ENCODE measurements around the gene ALPK1.
"Not testable (repeated sequence)": the region's sequence is repeated elsewhere in the genome, so short reads cannot be mapped to it uniquely, and the experiment has no call there.

The ALPK1 gene

DNA sequence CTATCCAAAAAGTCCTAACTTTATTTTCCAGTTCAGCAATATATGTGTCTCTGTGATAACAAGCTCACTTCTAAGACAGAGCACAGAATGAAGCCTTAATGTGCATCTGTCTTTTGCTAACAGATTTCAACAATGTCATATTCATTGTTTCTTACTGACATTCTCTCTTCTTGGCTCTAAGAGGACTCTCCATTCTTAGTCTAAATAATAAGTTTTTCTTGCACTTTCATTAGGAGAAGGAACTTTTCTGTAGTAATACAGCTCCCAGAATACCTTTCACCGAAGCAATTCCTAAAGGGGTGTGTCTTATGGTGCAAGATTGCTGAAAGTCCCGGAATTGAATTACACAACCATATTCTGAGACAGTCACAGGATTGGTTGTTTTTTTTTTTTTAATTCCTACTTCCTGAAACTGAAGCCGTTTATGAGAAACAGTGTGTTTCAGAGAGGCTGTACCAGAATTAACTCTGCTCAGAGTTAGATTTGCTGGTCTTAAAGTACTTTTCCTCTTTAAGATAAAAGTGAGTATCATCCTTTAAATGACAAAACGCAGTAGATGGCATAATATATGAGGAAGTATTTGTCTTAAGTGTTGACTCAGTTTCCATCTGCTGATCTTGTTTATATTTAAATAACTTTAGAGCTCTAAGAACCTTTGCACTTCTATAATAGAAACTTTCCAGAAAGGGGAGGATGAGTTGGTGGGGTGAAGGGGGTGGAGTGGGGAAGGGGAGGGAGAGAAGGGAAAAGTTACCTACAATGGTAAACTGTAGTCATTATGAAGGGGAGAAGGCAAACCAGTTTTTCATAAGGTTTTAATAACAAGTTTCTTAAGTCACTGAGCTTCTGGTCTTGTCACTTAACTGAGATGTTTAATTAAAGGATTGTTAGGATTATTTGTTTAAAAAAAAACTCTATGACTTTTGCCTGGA lies at the start of gene ALPK1:
TSS of gene ALPK1 (plus strand) at position 421 of the 932 bp plus-strand sequence.
- no peak for DNase-seq

DNA sequence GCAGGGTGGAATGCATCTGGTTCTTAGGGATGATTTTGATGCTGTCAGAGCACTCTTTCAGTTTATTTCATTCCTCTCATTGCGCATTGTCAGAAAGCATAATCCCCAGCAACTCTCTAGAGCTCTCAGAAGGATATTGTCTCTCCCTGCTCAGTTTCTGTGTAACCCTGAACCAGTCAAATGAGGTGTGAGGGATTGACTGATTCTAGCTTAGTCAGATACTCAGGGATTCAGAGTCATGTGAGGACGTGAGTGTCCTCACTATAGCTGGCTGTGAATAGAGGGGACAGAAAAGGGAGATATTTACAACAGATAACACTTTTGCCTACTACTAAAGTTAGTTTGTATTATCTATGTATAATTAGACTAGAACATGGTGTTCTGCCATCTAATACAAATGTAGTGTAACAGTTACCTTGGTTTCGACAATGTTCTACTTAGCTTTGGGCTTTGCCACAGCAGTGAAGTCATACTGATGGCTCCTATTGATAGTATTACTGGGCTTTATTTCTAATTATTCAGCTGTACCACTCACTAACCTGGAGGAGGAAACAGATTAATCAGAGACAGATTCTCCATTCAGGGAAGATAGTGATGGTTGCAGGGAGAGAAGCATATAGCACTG lies 46.0 kb upstream of the ALPK1 start:
- no peak for DNase-seq

DNA sequence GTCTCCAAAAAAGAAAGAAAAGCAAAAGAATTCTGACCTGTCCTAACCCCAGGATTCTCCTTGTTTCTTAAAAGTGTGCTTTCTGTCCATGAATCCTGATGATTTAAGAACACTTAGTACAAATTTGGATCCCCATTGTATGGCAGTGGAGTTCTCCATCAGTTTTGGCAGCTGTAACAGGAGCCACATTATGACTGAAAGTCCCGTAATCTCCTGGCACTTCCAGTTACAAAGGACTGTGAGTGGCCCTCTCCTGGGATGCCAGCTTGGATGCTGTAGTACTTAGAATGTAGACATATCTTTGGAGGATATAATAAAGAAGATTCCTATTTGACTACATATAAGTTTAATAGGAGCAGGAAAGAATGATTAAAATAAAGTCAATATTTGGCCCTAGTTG lies 44.9 kb upstream of the ALPK1 start:
- DNase-seq: no peak

DNA sequence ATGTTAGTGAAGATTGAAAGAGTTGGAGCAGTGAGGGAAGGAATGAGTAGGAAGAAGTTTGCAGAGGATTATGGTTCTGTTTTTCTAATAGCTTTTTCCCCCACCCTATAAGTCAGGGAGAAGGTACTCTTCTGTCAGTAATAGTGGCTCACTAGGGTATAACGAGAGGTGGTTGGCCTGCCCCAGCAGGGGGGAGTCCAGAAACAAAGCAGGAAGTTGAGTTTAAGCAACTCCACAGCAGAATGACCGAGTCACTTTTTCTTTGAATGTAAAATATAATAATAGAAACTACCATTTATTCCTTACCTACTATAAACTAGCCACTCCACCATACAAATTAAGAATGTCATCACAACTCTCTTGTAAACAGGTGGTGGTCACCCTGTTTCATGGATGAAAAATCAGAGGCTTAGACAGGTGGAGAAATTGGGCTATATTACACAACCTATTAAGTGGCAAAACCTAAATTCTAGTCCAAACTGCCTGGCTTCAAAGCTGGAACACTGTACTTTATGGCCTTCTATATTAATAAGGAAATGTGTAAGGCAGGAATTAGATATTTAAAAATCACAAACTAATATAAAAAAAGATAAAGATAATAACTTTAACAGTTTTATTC lies 43.7 kb upstream of the ALPK1 start:
- no peak for DNase-seq

DNA sequence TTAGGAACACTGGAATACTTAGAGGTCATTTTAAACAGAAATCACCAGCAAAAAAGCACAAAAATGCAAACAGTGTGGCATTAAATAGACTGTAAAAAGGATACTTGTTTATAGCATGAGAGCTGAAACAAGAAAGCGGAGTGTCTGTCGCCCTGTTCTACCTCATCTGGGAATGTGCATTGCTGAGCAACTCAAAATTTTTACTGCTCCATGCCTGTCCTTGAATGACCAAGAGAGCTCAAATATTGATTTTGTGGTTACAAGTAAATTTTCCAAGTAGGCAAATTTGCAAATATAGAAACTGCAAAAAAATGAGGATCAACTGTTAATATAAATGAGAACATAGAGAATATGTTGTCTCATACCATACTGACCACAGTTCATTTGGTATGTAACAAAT lies 40.1 kb upstream of the ALPK1 start:
- DNase-seq: no peak

DNA sequence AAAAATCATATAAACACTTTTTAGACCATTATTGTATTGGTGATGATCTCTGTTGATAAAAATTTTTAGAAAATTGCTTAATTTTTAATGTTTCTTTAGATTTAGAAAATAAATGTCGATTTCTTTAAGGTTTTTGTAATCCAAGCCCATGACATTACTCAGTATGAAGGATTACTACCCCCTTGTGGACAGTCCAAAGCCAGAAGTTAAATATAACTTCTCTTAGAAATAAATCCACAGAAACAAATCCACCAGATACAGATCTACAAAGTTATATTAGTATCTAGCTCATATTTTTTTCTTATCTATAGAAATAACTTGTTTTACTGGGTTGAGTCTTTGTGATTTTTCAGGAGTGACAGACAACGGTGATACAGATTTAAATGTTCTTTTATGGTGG lies 30.3 kb upstream of the ALPK1 start:
- no peak for DNase-seq

DNA sequence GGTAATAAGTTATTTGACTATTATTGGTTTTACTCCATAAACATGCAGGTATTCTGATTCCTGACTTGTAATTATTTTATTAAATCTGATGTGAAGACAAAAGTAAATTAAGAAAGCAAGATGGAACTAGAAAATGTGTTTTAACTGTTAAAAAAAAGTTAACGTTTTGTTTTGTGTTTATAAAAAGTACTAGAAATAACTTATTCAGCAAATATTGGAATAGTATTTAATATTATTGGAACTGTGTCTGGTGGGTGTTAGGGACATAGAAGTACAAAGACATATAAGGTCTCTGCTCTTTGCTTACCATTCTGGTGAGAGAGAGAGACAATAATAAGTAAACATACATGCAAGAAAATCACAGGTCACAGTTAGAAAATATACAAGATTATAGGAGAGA lies 27.1 kb upstream of the ALPK1 start:
- DNase-seq: no peak

DNA sequence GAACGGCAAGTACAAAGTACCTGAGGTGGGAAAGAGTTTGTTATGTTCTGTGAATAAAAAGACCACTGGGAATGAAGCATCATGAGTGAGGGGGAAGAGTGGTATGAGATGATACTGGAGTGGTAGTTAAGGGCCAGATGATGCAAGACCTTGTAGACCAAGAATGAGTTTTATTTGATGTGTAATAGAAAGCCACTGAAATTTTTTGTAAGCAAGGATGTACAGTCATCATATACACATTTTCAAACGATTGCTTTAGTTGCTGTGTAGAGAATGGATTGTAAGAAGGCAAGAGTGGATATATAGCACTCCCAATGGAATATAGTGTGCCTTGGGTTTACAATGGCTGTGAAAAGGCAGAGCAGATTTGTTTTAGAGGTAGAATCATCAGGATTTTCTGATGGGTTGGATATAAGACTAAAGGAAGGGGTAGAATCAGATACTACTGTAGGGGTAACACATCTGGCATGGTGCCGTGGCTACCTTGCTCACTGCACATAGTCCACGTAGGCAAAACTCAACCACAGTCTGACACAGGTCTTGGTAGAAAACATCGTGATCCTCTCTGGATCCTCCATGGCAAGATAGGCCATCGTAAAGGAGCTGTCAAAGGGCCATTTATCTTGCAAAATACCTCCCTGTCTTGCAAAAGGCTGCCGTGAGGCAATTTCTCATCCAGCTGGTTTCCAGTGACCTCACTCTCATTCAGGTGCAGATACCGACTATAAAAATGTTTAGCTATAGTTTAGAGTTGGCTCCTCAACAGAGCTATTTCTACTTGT lies 26.3 kb upstream of the ALPK1 start:
- DNase-seq: no peak

DNA sequence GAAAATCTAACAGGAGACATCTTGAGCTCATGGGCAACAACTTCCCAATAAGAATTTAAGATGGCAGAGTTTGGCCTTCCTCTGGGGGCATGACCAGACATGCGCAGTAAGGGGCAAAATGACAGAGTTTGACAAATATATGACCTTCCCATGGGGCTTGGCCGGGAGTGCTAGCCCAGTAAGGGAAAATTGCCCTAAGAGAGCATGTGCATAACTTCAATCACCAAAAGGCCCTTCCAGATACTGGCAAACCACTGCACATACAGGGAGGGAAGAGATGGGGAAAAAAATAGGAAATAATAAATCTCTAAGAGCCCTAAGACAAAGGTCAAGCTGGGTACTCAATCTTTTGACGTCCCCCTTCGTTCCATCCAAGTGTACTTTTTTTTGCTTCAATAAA lies 24.9 kb upstream of the ALPK1 start:
- DNase-seq: no peak

DNA sequence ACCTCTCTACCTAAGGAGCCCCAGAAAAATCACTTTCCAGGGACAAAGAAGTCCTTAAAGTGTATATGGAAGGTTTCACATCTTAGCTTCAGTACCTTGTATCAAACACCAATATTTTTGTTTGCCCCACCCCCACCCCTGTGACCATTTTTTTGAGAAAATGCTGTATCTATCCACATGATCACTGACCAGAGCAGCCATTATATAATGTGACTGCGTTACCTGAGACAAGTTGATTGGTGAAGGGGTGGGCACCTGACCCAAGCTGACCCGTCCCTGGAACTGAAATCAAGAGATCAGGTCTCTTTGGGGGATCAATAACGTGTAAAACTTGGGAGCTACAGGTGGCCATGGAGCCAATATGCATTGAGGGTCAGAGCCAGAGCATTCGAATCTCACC lies 22.2 kb upstream of the ALPK1 start:
- DNase-seq: no peak

DNA sequence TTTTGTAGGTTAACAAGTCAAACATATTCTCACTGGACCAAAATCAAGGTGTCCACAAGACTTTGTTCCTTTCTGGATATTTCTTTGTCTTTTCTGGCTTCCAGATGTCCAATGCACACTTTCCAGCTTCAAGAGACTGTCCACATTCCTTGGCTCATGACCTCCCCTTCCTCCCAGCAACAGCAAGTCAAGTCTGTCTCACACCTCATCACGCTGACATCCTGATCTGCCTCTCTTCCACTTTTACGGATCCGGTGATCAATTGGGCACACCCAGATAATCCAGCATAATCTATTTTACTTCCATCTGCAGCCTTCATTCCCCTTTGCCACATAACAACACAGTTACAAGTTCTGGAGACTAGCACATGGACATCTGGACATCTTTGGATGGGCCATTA lies 21.1 kb upstream of the ALPK1 start:
- no peak for DNase-seq

DNA sequence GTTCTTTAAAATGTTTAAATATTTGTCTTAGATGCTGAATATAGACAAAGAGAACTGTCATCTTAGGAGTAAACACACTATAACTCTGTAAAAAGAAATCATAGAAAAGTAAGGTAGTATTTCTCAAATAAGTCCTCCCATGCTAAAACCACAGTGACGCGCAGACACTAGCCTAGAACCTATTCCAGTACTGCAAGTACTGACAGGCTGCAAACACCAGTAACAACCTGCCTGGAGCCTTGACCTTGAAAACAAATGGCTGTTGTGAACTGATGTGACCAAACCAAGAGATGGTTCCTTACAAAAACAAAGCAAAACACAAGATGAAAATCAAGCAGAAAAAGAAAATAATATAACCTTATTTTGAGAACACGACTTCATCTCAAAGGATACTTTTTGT lies 19.9 kb upstream of the ALPK1 start:
- DNase-seq: no peak

DNA sequence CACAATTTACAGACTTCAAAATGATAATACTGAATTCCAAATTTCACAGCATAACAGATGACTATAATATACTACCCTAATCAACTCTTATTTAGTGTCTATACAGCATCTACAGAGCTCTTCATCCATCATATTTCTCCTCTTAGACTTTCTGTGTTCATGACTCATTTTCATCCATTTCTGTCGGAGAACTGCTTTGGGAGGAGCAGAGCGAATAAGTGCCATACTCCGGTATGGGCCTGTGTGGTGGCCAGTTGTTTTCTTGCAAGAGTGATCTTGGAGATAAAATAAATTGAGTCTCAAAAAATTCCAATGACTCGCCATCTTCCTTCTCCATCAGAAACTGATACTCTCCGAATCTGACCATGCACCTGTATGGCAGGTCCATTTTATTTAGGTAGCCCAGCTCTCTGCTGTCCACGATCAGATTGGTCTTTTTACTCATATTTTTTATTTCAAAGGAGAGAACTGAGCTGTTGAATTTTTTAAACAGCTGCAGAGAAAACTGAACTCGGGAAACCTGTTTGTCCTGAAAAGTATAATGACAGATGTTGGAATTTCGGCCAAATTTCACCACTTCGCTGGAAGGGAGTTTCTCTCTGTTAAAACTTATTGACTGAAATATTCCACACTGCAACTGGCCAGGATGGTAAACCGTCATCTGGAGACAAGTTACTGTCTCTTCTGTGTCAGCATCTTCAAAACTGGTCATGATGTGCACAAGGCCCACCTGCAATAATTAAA lies 19.3 kb upstream of the ALPK1 start:
- DNase-seq: no peak

DNA sequence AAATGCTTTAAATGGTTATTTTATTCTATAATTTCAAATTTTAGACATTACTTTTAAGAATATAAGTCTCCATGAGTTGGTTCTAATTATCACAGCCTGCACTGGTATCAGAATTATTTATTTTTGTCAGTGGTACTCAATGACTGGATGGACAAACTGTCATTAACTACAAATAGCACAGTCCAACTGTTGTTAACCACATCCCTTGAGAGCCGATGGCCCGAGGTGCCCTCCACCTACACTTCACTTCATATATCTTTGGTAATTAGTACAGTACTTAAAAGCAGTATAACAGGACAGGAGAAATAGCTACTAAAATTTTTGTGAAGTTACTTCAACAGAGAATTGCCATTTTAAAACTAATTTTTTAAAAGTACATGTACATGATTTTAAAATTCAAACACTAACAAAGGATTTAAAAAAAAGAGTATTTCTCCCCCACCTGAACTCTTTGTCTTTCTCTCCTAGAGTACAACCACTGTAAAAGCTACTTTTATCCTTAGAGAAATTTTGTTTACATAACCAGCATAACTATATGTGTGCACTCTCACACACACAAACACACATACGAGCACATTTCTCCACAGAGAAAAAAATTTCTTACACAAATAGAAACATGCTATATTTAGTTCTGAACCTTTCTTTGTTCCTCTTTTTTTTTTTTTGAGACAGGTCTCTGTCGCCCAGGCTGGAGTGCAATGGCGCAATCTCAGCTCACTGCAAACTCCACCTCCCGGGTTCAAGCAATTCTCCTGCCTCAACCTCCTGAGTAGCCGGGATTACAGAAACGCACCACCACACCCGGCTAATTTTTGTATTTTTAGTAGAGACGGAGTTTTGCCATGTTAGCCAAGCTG lies 17.9 kb upstream of the ALPK1 start:
- DNase-seq: no peak

DNA sequence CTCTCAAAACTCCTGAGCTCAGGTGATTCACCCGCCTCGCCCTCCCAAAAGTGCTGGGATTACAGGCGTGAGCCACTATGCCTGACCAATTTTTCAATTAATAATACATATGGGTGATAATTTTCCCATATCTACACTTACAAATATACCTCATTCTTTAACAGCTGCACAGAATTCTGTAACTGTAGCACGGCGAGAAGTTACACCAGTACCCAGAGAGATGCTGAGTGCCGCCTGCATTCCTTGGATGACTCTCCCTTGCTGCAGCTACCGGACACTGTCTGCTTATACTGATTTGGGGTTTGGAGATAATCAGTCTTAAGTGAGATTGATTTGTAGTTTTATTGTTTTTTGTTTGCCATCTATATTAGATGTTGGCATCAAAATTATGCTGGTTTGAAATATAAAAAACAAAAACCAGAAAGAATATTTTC lies 17.3 kb upstream of the ALPK1 start:
- DNase-seq: no peak

DNA sequence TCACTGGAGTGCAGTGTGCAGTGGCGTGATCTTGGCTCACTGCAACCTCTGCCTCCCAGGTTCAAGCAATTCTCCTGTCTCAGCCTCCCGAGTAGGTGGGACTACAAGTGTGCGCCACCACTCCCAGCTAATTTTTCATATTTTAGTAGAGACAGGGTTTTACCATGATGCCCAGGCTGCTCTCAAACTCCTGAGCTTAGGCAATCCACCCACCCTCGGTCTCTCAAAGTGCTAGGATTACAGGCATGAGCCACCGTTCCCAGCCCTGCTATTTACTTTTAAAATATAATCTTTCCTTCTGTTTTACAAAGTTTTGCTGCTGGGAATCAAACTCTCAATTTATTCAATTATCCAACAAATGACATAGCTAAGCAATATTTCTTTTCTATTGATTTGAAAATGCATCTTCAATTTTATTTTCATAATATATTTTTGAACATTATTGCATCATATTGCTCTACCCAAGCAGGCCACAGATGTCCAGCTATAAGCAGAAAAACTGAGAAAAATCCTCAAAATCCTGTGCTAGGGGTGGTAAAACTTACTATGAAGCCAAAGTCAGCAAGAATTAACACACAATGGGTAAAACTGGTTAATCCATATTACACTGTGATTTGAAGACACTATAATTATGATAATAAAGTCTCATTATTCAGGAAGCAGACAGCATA lies 16.6 kb upstream of the ALPK1 start:
- no peak for DNase-seq

DNA sequence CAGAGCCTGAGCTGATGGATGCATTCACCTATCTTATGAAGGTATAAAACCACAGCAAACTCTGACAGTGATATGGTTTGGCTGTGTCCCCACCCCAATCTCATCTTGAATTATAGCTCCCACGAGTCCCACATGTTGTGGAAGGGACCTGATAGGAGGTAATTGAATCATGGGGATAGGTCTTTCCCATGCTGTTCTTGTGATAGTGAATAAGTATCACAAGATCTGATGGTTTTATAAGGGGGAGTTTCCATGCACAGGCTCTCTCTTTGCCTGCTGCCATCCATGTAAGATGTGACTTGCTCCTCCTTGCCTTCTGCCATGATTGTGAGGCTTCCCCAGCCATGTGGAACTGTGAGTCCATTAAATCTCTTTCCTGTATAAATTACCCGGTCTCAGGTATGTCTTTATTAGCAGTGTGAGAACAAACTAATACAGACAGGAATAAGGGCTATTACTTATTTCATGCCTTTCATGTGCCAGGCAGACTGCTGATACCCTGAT lies 15.2 kb upstream of the ALPK1 start:
- DNase-seq: not testable (repeated sequence)

DNA sequence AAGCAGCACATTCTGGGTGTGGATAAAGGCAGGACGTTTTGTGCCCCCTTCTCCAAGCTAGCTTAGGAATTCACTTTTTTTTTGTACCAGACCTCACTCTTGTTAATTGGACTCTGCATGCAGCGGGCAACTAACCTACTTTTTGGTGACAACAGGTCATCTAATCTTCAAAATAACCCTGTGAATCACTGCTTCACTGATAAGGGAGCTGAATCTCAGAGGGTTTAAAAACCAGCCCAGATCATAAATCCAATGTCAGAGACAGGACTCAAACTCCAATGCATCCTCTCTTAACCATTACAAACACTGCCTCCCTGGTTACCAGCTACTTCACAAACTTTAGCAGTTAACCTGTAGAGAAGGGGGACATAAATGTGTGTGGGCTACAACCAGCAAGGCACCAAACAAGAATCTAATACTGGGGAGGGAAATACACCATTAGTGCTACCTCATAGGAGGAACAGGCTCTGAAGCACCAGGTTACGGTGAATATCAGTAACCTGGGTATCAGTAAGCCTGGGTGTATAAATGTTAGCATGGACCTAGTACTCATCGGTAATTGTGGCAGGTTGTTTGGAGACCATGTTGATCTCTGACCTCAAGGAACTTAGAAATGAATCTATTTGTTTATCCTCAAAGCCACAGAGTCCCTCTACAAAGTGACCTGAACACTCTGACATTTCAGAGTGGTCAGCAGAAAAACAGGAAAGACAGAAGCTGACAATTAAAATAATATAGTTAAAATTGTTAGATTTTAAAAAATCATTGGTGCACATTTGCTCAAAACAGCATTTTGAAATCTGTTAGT lies 14.1 kb upstream of the ALPK1 start:
- no peak for DNase-seq

DNA sequence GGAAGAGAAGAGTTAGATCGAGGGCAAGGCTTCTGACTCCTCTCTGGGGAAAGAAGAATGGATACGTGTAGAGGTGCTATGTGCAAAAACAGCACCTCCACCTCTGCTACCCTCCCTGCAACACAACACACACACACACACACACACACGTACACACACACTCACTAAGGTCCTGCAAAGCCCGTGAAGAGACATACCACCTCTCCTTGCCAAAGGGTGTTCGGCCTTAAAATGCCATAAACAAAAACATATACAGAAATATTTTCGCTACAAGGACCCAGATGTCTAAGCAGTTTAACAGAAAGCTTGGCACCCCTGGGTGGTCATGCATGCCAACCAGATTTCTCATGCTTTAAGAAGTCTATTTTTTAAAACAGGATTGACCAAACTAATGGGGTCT lies 13.0 kb upstream of the ALPK1 start:
- DNase-seq: no peak
